NCI-H2107 treated with DMSO at 0.1 percent for 48 hours (cell line): ENCODE results near the gene GAL3ST1.
A peak's percentile ranks its signal among the peaks of the same experiment; 100 is the strongest.
"Not testable (repeated sequence)": the region's sequence is repeated elsewhere in the genome, so short reads cannot be mapped to it uniquely, and the experiment has no call there.

Experiments used
- DNase-seq: peaks from one replicate; lab custom pipeline; 2025; ENCODE audit not compliant: unreplicated experiment; lab: John Stamatoyannopoulos, UW

The GAL3ST1 gene, protein sequence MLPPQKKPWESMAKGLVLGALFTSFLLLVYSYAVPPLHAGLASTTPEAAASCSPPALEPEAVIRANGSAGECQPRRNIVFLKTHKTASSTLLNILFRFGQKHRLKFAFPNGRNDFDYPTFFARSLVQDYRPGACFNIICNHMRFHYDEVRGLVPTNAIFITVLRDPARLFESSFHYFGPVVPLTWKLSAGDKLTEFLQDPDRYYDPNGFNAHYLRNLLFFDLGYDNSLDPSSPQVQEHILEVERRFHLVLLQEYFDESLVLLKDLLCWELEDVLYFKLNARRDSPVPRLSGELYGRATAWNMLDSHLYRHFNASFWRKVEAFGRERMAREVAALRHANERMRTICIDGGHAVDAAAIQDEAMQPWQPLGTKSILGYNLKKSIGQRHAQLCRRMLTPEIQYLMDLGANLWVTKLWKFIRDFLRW

DNA sequence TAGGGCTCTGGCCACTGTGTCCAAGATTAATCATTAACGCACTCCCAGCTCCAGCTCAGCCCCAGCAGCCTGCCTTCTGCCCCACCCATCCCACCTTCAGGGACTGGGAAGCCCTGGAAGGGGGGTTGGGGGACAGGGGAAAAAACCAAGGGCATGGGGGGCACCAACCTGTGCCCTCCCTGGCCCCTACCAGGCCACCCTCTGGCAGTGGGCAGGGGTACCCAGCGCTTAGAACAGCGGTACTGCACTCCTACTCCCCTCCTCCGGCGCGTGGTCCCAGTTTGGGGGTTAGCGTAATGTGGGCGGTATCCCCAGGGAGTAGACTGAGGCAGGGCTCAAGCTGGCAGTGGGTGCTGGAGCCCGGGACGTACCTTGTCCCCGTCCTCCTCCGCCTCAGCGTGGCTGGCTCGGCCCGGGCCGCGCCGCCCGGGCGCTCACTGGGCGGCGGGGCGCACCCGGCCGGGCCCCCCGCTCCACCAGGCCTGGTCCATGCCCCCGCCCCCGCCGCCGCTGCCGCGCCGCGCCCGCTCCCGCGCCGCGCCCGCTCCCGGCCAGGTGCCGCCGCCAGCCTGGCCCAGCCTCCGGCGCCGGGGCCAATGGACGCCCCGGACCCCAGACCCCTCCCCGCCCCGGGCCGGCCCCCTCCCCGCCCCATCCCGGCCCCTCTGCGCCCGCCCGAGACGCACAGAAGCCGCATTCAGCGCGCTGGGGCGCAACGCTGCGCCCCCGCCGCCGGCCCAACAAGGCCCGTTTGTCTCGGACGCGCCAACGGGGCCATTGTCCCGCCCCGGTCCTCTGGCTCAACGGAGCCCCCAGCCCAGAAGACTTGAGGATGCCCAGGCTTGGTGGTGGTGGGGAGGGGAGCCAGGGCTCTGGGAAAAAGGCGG is at the start of gene GAL3ST1:
Gene GAL3ST1, minus strand, starts transcription at position 571 of the 887 bp plus-strand sequence. CDS start 17,273 bp downstream, outside the sequence.
- no peak for DNase-seq

DNA sequence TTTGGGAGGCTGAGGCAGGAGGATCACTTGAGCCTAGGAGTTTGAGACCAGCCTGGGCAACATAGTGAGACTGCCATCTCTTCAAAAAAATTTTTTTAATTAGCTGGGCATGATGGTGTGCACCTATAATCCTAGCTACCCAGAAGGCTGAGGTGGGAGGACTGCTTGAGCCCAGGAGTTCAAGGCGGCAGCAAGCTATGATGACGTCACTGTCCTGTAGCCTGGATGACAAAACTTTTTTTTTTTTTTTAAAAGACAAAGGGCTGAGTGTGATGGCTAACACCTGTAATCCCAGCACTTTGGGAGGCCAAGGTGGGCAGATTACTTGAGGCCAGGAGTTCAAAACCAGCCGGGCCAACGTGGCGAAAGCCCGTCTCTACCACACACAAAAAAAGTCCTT is 45.4 kb upstream of the GAL3ST1 start:
- not testable (repeated sequence) for DNase-seq

DNA sequence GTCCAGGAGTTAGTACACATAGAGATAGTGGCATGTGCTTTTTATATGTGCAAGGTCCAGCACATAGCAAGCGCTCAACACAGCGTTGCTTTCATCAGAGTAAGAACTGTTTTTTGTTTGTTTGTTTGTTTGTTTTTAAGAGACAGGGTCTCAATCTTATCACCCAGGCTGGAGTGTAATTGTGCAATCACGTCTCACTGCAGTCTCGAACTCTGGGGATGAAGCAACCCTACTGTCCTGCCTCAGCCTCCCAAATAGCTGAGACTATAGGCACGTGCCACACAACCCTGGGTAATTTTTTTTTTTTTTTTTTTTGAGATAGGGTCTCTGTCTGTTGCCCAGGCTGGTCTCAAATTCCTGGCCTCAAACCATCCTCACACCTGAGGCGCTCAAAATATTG is 43.4 kb upstream of the GAL3ST1 start:
- DNase-seq = no peak

DNA sequence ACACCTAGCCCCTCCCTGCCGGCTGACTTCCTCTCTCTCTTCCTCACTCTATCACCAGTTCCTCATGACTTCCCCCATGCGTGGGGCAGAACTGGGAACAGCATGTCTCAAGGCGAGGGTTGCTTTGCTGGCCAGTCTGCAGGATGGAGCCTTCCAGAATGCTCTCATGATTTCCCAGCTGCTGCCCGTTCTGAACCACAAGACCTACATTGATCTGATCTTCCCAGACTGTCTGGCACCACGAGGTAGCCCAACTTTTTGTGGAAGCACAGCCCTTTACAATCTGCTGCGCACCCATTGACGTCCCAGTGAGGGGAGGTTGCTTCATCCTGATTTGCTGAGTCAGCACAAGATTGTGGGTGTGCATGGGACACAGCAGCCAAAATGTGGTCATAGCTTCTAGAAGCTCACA is 41.1 kb upstream of the GAL3ST1 start:
- DNase-seq = no peak

DNA sequence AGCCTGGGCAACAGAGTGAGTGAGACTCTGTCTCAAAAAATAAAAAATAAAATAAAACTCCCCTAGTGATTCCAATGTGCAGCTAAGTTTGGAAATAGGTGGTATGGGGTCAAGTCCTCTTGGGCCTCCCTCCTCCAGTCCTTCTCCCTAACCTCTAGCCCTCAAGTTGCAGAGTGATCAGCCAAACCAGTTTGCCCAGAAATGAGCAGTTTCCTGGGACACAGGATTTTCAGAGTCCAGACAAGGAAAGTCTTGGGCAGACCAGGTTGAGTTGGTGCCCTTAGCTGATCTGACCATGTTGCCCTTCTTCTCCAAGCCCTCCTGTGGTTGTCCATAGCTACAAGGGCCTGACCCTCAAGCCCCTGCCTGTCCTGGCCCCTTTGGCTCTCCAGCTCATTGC is 40.4 kb upstream of the GAL3ST1 start:
- no peak for DNase-seq

DNA sequence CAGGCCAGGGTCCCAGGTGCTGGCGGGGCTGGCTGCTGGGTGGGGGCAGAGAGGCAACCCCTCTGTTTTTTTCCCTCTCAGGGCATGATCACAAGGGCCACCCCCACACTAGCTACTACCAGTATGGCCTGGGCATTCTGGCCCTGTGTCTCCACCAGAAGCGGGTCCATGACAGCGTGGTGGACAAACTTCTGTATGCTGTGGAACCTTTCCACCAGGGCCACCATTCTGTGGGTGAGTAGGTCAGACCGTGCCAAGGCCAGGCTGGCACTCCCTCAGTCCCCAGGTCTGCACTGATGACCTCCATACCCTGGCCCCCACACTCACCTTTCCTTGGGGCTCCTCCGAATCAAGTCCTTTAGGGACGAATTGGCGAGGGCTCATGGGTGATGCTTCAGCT is 39.8 kb upstream of the GAL3ST1 start:
- DNase-seq = no peak

DNA sequence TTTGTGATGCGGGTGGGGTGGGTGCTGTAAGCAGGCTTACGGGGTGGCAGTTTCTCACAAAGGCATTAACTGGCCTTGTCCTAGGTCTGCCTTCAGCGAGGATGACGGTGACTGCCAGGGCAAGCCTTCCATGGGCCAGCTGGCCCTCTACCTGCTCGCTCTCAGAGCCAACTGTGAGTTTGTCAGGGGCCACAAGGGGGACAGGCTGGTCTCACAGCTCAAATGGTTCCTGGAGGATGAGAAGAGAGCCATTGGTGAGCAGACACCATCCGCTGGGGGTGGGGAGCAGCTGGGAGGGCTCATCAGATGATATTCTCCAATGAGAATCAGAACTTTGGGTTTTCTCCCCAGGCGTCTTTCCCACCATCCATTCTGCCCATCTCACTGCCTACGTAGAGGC is 38.3 kb upstream of the GAL3ST1 start:
- no peak for DNase-seq

DNA sequence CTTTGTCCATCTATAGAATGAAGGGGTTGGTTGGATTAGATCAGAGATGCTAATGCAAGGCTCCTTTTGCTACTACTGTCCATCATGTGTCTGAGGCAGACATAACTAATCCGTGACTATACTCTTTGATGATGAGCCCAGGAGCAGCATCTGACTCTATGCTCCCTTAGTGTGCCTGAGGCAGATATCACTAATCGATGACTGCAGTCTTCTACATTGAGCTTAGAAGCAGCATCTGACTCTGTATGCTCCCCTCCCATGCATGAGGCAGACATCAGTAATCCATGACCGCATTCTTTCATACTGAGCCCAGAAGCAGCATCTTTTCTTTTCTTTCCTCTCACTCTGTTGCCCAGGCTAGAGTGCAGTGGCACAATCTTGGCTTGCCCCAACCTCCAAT is 36.7 kb upstream of the GAL3ST1 start:
- DNase-seq = no peak

DNA sequence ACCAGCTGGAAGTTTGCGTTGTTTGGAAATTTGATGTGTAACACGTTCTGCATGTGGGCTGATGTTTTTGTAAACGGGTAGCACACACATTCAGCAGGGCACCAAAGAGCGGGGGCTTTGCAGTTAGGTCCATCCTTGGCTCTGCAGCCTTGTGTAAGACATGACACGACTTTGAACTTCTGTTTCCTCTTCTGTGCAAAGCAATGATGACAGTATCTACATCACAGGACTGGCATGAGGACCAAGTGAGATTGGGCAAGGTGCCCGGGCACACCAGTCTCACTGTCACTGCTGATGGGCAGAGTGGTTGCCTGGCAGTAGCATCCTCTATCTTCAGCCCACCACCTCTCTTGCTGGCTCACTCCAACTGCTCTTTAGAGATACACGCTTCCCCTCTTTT is 35.8 kb upstream of the GAL3ST1 start:
- no peak for DNase-seq

DNA sequence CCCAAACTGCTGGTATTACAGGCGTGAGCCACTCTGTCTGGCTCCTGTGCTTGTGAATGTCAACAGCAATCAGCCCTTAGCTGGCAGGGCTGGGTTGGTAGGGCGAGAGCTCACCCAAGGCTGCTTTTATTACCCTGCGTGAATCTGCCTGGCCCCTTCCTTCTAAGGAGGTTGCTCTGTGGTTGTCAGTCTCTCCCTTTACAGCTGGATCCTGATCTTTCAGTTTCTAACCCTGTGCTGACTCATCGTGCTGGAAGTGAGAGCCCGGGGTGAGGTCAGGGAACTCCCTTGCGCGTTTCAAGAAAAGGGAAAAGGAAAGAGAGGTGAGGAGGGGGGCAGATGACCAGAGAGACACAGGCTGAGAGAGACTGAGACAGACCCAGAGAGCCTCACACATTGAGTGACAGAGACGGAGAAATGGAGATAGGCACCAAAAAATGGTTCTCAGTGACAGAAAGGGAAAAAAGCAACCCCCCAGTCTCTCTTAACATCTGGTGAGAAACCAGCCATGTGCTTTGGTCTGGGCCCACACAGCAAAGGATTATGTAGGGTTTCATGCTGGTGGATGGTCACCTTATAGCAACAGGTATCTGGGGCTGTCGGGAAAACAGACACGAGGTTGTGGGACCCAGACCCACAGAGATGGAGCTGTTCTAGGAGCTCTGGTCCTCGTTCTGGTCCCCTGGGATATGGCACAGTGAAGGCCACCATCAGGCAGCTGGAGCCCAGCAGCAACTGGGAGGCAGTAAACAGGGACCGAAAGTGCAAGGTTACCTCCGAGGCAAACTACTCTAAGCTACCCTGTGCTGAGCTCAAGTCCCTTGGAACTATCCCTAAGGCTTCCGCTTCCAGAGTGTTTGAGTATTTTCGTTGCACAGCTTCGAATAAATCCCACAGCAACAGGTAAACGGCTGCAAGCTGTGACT is 35.1 kb upstream of the GAL3ST1 start:
- no peak for DNase-seq

DNA sequence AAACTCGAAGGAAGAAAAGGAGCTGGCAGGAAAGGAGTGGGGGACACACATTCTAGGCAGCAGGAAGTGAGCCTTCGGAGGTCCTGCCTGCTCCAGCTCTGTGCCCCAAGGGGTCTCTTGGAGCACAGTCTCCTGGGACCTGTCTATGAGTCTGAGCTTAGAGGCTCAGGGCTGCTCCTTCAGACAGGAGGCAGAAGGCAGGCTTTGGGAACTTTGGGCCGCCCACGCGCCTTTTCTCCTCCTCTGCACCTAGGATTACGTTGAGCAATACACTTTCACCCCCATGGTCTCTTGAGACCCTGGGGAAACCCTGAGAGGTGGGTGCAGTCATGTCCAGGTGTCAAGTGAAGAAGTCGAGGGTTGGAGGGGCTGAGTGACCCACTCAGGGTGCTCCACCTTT is 33.5 kb upstream of the GAL3ST1 start:
- DNase-seq = no peak

DNA sequence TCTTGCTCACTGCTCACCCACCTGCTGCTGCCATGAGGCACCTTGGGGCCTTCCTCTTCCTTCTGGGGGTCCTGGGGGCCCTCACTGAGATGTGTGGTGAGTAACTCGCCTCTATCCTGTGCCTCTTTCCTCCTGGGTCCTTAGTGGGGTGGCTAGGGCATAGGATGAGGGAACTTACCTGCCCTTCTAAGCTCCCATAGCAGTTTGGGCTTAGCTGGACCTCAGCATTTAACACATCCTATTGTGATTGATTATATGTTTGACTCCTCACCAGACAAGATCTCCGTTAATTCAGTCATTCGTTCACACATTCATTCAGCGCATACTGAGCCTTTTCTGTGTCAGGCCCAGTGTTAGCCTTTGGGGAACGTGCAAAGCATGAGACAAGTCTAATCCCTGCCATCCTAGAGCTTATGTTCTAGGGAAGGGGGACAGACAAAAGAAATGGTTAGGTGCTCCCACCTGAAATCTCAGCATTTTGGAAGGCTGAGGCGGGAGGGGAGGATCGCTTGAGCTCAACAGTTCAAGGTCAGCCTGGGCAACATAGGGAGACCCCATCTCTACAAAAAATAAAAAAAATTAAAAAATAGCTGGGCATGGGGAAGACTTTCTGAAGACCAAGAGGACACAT is 33.0 kb upstream of the GAL3ST1 start:
- no peak for DNase-seq

DNA sequence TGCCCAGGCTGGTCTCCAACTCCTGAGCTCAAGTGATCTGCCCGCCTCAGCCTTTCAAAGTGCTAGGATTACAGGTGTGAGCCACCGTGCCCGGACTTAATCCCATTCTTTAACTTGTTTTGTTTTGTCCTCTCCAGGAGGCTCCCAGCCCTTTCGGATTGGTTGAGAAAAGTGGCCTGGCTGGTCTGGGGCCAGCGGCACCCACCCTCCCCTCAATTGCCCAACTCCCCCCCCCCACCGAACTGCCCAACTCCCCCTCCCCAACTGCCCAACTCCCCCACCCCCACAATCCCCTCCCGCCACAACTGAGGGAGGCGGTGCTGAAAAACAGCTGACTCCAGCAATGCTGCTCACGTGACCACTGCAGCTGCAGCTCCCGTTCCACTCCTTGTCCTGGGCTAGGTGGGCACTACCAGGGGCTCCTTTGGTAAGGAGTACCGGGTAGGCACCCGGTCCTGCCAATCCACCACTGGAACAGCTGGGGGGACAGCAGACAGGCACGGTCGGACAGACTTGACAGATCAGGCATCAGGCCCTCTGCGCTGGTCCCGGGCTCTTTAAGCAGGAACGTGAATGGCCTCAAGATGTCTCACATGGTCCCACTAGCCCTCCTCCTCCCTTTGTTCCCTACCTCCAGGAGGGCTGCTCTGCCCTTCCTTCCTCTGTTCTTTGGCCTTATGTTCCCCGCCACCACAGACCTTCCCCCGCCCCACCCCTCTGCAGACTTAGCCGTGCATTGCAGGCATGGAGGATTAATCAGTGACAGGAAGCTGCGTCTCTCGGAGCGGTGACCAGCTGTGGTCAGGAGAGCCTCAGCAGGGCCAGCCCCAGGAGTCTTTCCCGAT is 32.2 kb upstream of the GAL3ST1 start, which contains the start of gene TCN2:
Gene TCN2, plus strand, starts transcription at position 720 of the 845 bp plus-strand sequence. CDS start 158 bp downstream, outside the sequence.
- peak; percentile 16 for DNase-seq

DNA sequence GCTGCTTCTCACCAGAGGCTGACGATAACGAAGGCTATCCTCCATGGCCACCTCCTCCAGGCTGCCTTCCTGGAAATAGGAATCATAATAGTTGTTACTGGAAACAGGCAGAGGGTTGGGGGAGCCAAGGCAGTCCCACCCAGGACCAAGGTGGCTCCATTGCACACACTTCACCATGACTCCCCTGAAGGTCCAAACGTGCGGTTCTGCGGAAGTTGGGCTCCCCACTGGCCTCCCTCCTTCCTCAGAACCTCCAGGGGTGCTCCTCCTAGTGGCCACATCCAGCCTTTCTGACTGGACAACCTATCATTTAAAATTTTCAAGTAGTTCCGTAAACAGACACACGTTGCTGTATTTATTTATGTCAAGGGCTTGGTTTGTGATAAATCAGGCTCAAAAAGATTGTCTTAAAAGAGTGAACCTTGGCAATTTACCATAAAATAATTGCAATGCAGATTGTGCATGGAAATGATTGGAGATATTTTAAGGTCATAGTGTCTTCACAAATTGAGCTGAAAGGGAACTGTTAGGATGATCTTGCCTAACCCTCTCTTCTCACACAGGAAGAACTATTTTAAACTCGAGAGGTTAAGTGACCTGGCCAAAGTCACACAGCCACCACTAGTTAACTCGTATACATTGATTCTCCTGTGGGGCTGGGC is 31.1 kb upstream of the GAL3ST1 start:
- peak; percentile 23 for DNase-seq

DNA sequence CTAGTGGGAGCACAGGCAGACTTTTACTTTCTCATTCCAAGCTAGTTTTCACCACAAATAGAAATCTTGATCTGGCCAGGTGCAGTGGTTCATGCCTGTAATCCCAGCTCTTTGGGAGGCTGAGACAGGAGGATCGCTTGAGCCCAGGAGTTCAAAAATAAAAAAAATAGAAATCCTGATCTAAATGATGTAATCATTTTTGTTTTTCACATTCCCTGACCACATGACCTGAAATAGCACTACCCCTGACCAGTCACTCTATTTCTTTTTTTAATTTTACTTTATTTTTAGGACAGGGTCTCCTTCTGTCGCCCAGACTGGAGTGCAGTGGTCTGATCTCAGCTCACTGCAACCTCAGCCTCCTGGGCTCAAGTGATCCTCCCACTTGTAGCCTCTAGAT is 30.3 kb upstream of the GAL3ST1 start:
- no peak for DNase-seq

DNA sequence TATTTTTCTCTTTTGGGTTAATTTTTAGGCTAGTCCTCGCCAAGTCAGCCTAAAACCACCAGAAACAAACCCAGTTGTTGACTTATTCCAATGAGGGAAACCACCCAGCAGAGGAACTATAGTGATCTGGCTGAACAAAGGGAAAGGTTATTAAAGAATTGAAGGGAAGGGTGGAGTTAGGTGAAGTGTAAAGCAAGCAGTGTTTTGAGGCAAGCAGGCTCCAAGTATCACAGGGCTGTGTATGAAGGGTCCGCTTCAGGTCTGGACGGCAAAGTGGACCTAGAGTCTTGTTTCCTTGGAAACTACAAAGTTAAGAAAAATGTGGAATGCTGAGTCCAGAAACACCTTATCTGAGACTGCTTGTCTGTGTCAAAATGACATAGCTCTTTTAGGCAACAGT is 29.3 kb upstream of the GAL3ST1 start:
- no peak for DNase-seq

DNA sequence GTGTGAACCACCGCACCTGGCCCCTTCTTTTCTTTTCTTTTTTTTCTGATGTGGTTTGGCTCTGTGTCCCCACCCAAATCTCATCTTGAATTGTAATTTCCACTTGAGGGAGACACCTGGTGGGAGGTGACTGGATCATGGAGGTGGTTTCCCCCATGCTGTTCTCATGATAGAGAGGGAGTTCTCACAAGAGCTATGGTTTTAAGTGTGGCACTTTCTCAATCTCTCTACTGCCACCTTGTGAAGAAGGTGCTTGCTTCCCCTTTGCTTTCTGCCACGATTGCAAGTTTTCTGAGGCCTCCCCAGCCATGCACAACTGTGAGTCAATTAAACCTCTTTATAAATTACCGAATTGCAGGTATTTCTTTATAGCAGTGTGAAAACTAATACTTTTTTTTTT is 27.6 kb upstream of the GAL3ST1 start:
- no peak for DNase-seq

DNA sequence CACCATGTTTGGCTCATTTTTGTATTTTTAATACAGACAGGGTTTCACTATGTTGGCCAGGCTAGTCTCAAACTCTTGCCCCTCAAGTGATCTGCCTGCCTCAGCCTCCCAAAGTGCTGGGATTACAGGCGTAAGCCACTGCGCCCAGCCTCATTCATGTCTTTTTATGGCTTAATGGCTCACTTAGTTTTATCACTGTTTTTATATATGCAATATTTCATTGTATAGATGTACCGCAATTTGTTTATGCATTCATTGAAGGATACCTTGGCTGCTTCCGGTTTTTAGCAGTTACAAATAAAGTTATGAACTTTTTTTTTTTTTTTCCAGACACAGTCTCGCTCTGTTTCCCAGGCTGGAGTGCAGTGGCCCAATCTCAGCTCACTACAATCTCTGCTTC is 27.0 kb upstream of the GAL3ST1 start:
- DNase-seq = no peak

DNA sequence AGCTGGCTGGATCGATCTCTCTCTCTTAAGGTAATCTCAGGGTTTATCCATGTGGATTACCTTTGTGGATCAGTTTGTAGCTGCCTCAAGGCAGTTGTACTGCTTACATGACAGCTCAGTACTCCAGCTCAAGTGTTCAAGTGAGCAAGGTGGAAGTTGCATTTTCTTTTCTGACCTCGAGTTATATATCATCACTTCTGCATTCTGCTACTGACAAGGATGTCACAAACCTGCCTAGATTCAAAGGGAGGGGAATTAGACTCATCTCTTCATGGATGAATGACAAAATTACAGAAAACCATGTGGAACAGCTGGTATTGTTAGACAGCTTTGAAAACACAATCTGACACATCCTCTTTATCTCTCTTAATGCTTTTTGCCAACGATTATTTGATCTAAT is 26.5 kb upstream of the GAL3ST1 start:
- no peak for DNase-seq
